Measurements from ENCODE around the gene MRAP2.
"Not testable (repeated sequence)": the region's sequence is repeated elsewhere in the genome, so short reads cannot be mapped to it uniquely, and the experiment has no call there.

MRAP2 gene

DNA sequence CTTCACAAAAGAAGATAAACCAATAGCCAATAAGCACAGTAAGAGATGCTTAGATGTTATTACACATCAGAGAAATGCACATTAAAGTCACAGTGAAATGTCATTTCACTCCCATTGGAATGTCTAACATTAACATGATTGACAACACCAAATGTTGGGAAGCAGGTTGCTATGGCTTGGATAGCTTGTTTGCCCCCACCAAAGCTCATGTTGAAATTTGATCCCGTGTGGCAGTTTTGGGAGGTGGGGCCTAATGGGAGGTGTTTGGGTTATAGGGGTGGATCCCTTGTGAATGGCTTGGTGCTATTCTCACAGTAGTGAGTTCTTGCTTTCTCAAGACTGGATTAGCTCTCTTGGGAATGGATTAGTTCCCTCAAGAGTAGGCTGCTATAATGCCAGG is 44.8 kb downstream of the MRAP2 start:
- DNase-seq, result no peak

DNA sequence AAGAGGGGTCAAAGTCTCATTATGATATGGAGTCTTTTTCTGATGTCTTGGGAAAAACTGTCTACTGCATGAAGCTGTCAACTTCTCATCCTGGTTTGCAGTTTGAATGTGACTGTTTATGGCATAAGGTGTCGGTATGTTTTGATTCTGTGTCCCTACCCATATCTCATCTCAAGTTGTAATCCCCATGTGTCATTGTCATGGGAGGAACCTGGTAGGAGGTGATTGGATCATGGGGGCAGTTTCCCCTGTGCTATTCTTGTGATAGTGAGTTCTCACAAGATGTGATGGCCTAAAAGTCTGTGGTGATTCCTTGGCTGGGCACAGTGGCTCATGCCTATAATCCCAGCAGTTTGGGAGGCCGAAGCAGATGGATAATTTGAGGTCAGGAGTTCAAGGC is 47.6 kb downstream of the MRAP2 start:
- DNase-seq, result no peak

DNA sequence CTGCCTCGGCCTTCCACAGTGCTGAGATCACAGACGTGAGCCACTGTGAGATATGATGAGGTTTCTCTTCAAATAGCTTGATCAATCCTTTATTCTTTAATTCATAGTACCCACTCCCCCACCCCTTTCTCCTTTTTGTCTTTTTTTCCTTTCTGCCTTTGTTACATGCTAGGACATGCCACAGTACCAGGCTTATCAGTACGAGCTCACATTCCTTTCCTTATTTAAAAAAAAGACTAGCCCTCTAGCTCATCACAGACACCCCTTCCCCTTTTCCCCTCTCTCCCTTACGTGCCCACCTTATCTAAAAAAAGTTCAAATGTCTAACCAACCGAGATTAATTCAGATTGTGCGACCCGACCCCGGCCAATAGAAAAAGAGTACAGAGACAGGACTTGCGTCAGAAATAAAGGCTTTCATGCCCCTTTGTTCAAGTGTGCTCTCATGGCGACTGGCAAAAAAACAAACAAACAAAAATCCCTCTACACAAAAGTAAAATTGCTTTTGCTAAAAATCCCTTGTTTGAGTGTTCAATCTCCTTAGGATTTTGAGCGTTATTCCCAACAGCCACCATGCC is 49.2 kb downstream of the MRAP2 start:
- DNase-seq, result no peak

DNA sequence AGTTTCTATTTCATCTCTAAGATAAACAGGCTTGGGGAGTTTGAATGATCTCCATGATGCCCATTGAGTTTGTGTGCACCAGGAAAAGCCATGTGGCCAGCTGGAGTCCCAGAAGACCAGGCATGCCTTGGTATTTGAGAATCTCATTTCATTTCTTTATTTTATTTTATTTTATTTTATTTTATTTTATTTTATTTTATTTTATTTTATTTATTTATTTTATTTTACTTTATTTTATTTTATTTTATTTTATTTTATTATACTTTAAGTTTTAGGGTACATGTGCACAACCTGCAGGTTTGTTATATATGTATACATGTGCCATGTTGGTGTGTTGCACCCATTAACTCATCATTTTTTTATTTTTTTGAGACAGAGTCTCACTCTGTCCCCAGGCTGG is 51.1 kb downstream of the MRAP2 start:
- not testable (repeated sequence) for DNase-seq

DNA sequence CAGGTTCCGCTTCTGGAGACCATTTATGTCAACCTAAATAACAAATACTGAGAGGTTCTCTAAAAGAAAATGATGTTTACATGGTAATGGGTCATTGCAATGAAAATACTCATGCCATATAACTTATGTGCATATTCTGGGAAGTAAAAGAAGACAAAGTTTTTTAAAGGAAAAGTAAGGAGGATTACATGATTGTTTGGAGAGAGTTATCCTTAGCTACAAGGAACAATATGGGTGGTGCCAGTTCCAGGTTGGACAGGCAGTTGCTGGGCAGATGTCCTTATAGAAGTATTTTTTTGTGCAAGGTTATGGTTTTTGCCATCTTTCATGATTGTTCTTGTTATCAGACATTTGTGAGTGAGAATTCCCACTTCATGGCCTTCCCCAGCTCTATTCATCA is 52.5 kb downstream of the MRAP2 start:
- DNase-seq, result no peak

DNA sequence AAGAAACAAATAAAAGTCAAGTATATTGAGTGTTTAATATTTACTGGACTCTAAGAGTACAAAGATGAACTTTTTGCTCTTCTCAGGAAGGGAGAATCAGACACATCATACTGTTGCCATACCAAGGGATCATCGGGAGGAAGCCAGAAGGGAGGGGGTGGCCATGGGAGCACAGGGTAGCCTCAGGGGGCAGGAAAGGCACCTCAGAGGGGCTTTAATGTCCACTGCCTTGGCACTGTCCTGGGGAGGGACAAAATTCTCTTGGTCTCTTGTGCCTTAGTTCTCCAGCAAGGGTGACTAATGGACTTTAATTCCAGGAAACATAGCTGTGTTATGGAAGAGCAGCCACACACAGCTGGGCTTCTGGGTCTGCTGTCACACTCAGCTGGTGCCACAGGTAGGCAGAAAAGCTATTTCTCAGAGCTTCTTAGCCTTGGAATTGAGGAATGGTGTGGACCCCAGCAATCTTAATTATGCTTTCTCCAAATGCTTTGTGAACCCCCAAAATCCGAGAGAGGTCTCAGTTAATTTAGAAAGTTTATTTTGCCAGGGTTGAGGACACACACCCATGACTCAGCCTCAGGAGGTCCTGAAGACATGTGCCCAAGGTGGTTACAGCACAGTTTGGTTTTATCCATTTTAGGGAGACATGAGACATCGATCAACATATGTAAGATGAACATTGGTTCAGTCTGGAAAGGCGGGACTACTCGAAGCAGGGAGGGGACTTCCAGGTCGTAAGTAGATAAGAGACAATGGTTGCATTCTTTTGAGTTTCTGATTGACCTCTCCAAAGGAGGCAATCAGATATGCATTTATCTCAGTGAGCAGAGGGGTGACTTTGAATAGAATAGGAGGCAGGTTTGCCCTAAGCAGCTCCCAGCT is 53.2 kb downstream of the MRAP2 start:
- no peak for DNase-seq

DNA sequence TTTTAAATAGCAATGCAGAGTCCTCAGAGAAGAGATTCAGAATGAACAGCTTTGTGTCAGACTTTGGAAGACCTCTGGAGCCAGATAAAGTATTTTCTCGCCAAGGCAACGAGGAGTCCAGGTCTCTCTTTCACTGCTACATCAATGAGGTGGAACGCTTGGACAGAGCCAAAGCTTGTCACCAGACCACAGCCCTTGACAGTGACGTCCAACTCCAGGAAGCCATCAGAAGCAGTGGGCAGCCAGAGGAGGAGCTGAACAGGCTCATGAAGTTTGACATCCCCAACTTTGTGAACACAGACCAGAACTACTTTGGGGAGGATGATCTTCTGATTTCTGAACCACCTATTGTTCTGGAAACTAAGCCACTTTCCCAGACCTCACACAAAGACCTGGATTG is 55.5 kb downstream of the MRAP2 start:
- DNase-seq, result no peak

DNA sequence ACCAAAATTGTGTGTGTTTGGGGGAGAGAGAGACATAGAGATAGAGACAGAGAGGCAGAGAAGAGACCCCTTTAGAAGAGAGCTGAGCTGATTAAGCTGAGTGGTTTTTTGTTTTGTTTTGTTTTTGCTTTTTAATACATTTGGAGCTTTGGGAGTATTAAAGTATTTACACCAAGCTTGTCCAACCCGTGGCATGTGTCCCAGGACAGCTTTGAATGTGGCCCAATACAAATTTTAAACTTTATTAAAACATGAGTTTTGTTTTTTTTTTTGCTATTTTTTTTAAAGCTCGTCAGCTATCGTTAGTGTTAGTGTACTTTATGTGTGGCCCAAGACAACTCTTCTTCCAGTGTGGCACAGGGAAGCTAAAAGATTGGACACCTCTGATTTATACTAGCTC is 56.0 kb downstream of the MRAP2 start:
- no peak for DNase-seq

DNA sequence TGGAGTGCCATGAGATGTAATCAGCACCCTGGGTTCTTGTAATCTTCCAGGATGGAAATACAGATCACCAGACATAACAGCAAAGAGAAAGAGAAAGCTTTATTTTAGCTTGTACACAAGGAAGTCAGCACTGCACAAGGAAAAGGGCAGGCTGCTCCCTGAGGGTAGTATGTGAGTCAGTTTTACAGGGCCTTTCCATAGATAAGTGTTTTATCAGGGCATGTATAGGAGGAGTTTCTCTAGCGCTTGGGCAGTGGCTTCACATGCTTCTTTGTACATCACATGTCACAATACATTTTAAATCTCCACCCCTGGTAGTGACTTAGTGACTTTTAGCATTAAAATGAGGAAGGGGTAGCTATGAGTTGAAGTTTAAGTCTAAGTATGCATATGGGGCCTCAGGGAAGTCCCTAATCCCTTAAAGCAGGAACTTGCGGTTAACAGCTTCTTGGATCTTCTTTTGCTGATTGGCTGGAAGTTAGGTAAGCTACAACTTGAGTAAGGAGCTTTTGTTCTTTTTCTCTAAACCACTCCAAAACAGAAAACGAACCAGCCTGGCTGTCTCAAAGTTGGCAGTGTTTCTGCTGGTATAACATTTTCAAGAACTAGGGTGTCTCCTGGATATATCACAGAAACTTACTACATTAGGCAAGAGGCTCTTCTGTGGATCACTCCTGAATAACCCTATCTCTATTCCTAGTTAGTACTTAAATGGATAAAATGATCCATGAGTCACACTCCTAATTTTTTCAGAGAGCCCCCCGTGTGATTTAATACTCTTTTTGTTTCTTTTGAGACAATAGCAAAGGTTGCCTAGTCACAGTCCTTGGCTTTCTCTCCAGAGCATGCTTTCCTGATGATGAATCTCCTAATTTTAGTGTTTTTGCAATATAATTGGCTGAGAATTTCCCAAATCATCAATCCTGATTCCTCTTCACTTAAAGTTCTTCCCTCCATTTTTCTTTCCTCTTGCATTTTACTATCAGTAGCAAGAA is 60.2 kb downstream of the MRAP2 start:
- DNase-seq, result no peak

DNA sequence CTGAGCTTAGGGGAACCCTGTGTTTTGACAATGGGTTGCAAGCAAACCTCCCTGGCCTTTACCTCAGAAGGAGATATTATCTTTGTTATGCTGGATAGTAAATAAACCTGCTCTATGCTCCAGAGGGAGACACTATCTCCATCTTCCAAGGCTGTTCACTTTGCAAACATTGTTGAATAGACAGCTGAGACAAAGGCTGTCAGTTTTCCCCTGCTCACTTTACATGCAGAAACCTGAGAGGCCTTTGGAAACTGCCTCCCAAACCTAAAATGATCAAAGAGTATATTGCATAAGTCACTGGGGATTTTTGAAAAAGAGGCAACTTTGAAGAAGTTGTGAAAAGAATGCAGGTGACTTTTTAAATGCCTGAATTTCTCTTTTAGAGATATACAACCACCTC is 61.6 kb downstream of the MRAP2 start:
- DNase-seq, result no peak

DNA sequence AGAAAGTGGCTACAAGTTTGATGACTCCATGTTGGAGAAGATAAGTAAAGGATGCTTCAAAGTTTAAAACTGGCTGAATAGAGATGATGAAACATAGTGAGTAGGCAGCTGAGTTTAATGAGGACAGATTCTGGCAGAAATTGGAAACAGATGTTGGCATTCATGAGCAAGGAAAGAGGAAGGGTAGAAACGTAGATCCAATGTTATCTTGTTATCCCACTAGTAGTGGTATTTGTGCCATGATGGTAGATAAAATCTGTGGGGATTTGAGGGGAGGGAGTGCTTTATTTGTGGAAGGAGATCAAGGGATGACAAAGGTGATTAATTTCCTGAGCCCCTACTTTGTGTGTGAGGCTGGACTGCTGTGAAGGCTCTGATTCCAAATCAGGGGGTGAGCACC is 69.5 kb downstream of the MRAP2 start:
- no peak for DNase-seq

DNA sequence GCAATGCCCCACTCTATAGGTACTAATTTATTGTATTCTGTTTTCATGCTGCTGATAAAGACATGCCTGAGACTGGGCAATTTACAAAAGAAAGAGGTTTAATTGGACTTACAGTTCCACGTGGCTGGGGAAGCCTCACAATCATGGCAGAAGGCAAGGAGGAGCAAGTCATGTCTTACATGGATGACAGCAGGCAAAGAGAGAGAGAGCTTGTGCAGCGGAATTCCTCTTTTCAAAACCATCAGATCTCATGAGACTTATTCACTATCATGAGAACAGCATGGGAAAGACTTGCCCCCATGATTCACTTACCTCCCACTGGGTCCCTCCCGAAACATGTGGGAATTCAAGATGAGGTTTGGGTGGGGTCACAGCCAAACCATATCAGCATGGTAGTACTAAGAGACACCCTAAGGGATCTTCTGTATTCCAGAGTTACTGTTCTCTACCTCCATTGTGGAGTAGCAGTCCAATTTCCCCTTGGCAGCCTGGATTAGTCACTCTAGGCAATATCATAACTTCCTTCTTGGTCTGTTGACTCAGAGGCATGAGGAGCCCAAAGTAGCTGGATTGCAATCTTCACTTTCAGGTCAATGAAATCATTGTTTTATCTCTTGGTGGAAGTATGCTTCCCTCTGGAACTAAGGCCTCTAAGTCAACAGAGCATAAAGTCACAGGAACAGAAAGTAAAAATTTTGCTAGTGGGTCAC is 71.8 kb downstream of the MRAP2 start:
- not testable (repeated sequence) for DNase-seq

DNA sequence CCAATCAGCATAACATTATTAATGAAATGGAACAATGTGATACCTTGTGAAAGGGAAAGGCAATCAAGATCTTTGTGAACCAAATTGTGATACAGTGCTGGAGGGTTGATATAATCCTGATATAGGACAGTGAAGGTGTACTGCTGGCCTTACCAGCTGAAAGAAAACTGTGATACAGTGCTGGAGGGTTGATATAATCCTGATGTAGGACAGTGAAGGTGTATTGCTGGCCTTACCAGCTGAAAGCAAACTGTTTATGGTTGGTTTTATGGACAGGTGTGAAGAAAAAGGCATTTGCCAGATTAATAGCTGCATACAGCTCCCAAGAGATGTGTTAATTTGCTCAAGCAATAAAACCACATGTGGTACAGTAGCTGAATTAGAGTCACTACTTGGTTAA is 73.9 kb downstream of the MRAP2 start:
- no peak for DNase-seq

DNA sequence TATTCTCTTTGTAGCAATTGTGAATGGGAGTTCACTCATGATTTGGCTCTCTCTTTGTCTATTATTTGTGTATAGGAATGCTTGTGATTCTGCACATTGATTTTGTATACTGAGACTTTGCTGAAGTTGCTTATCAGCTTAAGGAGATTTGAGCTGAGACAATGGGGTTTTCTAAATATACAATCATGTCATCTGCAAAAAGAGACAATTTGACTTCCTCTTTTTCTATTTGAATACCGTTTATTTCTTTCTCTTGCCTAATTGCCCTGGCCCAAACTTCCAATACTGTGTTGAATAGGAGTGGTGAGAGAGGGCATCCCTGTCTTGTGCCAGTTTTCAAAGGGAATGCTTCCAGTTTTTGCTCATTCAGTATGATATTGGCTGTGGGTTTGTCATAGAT is 77.8 kb downstream of the MRAP2 start:
- DNase-seq, result not testable (repeated sequence)

DNA sequence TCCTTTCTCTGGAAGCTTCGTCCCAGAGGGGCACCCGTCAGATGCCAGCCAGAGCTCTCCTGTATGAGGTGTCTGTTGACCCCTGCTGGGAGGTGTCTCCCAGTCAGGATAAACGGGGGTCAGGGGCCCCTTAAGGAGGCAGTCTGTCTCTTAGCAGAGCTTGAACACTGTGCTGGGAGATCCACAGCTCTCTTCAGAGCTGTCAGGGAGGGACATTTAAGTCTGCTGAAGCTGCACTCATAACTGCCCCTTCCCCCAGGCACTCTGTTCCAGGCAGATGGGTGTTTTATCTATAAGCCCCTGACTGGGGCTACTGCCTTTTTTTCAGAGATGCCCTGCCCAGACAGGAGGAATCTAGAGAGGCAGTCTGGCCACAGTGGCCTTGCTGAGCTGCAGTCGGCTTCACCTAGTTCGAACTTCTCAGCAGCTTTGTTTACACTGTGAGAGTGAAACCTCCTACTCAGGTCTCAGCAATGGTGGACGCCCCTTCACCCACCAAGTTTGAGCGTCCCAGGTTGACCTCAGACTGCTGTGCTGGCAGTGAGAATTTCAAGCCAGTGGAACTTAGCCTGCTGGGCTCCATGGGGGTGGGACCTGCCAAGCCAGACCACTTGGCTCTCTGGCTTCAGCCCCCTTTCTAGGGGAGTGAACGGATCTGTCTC is 81.5 kb downstream of the MRAP2 start:
- DNase-seq, result not testable (repeated sequence)

DNA sequence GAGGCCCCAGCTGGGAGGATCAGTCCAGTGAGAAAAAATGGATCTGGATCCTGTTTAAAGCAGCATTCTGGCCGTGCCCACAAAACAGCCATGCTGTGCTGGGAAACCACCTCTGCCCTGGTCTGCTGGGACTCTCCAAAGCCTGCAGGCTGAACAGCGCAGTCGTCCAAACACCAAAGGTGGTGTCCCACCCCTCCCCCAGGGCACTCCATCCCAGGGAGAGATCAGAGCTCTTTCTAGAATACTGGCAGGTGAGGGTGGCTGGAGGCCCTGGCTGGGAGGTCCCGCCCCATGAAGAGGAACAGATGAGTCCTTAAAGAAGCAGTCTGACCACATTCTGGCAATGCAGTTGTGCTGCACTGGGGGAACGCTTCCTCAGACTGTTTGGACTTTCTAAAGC is 84.6 kb downstream of the MRAP2 start:
- DNase-seq, result no peak

DNA sequence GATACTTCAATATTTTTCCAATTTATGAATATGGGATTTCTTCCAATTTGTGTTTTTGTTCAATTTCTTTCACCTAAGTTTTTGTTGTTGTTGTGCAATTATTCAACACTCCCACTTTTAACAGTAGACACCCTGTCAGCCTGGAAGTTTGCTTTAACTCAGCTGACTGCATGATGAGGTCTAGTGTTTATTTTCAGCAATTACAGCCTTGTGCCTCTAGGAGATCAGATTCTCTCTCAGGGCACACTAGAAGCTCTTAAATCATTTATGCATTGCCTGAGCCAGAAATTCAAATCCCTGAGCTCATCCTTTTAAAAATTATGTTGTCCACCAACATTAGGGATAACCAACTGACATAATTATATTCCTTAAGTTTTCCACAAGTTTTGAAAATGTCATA is 85.7 kb downstream of the MRAP2 start:
- no peak for DNase-seq

DNA sequence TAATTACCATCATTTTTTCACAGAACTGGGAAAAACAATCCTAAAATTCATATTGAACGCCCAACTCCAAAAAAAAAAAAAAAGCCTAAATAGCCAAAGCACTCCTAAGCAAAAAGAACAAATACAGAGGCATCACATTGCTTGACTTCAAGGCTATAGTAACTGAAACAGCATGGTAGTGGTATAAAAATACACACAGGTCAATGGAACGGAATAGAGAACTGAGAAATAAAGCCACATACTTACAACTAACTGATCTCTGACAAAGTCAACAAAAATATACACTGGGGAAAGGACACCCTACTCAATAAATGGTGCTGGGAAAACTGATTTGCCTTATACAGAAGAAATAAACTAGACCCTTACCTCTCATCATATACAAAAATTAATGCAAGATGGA is 89.6 kb downstream of the MRAP2 start:
- DNase-seq, result no peak

DNA sequence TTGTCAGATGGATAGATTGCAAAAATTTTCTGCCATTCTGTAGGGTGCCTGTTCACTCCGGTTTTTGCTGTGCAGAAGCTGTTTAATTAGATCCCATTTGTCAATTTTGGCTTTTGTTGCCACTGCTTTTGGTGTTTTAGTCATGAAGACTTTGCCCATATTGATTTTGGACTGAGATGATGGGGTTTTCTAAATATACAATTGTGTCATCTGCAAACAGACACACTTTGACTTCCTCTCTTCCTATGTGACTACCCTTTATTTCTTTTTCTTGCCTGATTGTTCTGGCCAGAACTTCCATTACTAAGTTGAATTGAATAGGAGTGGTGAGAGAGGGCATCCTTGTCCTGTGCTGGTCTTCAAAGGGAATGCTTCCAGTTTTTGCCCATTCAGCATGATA is 96.0 kb downstream of the MRAP2 start:
- DNase-seq, result not testable (repeated sequence)

DNA sequence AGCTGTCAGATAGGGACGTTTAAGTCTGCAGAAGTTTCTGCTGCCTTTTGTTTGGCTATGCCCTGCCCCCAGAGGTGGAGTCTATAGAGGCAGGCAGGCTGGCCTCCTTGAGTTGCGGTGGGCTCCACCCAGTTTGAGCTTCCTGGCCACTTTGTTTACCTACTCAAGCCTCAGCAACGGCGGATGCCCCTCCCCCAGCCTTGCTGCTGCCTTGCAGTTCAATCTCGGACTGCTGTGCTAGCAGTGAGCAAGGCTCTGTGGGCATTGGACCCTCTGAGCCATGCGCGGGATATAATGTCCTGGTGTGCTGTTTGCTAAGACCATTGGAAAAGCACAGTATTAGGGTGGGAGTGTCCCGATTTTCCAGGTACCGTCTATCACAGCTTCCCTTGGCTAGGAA is 99.8 kb downstream of the MRAP2 start:
- not testable (repeated sequence) for DNase-seq

DNA sequence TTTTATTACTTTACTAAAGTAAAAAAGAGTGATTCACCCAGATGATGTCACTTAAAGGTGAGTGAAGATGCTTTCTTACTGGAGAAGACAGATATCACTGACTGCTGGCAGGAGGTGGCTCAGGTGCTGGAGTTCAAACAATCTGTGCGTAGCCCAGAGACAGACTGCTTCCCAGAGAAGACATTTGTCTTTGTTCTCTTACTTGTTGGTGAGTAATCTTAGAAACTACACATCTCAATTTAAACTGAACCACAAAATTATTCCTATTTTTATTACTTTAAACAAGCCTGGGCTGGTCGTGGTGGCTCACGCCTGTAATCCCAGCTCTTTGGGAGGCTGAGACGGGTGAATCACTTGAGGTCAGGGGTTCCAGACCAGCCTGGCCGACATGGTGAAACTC is 101.7 kb downstream of the MRAP2 start:
- DNase-seq, result no peak

DNA sequence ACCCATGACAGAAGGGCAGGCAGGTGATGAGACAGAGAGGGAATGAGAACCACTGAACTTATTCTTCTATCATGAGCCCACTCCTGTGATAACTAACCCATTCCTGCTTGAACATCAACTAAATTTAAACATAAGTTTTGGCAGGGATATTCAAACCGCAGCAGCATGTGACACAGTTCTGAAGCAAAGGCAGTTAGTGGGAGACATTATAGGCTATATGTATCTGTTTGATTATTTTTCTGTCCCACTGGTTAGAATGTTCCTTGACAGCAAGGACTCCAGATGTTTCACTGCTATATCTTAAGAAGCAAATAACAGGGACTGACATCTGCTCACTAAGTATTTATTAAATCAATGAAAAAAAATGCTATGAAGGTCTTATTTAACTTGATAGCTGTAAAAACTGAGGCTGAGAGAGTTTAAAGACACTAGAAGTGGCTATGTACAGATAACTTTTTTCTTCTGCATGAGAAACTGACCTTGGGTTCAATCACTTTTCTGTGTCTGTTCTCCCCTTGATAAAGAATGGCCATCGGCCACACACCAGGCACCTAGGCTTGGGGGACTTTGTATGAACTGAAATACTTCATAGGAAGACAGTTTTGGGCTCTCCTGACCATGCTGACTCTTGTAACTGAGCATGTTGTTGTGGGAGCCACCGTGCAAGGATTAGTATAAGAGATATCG is 102.9 kb downstream of the MRAP2 start:
- no peak for DNase-seq
